HG02884 (cell line): ENCODE measurements around the gene POMZP3.
"Not testable (repeated sequence)": the region's sequence is repeated elsewhere in the genome, so short reads cannot be mapped to it uniquely, and the experiment has no call there.

Experiments
- ATAC-seq: cut with Tn5 transposase; IDR thresholded peaks from one replicate; pipeline ENCODE4 v1.9.1; 2021; ENCODE audit warnings: mild to moderate bottlenecking, moderate library complexity; ENCODE audit not compliant: unreplicated experiment

The POMZP3 gene

DNA sequence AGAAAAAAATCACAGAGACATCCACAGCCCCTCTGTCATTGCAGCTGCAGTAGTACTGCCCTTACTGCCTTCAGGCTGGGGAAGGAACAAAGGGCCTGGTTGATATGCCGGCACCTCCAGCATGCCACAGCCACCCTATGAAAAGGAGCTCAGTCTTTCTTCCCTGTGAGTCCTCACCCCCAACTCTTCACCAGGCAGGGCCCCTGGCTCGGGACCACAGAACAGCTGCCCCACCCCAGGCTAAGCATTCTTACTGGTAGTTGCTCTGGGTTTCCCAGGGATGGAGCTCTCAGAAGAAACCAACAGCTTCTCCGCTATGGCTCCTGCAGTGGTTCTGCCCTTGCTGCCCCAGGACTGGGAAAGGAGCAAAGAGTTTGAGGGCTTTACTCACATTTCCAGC is 36.0 kb downstream of the POMZP3 start:
- not testable (repeated sequence) for ATAC-seq

DNA sequence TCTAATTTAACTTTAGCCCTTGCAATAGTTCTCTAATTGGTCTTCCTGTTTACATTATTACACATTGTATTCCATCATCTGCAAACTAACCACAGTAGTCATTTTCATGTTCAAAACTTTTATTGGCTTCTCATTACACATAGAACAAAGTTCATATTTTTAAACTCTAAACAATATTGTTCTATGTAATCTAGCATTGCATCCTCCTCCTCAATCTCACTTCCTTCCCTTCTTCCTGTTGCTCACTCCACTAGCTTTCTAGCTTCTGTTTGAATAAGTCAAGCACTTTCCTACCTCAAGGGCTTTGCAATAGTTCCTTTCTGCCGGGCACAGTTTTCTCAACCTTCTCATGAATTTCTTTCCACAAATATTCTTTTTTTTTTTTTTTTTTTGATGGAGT is 38.5 kb downstream of the POMZP3 start:
- ATAC-seq = not testable (repeated sequence)

DNA sequence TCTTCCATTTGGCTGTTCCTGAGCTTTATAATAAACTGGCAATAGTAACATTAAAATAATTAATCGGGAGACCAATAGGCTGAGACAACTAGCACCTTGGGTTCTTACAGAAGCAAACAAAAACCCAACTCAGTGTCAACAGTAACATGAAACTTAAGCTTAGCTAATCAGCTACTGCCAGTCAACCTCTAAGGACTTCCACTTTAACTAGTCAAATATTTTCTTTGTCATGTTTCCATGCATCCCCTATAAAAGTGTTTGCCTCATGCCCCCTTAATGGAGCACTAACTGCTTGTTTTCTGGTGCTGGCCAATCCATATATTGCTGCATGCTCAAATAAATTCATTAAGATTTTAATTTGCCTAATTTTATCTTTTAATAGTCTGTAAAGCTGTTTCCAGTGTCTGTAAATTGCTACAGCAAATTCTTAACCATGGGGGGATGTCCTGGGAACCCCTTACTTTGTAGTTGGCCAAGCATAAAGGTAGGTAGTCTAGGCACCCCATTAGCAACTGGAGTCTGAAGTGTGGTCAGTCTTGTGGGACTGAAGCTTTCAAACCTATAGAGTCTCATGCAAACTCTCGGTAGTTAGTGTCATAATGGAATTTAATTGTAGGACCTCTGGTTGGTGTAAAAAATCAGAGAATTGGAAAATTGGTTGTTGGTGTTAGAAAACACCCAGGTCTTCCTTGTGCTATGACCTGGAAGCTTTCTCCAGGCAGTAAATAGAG is 40.3 kb downstream of the POMZP3 start:
- ATAC-seq = not testable (repeated sequence)

DNA sequence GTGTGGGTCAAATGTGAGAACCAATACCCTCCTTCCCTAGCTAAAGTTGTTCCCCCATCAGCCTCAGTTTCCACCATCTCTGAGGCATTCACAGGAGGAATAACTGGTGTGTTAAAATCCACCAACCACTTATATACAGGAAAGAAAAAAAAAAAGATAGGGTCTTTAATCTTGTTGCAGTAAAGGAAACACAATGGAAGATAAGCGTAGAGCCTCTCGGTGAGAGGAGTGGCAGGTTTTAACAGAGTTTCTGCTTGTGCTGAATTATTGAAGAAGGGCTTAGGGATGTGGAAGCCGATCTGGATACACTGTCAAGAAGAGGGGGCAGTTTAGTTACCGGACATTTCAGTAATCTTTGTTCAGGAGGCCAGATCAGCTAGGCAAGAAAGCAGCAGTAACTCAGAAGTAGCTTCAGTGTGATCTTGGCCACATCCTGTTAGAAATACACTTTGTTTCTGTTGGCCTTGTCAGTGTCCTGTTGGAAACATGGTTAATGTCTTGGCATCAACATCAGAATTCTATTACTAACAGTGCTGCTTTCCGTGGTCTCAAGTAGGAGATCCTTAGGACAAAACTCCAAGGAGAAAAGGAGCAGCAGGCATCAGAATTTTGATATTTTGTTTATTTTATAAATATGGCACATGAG is 43.3 kb downstream of the POMZP3 start:
- not testable (repeated sequence) for ATAC-seq

DNA sequence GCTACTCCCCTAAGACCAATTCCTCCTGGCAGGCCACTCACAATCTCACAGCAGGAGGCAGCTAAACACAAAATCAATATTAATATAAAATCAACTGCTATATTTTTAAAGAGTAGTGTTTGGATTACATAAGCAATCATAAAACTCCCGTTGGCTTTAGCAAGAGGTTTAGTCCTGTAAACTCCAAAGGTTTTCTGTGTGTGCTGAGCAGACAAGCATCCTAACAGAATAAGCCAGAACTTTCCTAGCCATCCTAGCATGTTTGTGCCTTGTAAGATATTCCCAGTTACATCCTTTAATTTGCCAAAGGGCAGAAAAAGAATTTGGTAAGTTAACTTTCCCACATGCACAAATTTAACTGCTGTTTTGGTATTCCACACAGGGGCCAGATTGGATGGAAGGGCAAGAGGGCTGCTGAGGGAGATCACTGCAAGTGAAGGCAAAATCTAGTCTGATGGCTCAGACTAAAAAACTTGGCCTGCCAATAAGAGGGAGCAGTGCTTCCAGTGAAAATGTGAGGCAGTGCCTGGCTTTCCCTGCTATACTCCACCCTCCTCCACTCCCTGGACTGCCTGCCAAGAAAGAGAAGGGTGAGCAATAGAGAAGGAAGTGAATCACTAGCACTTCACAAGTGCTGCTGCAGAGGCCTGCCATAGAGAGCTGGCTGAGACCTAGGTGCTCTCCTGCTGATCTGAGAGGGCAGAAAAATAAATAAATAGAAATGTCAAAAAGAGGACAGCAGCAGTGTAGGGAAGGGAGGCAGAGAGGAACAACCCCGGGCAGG is 44.0 kb downstream of the POMZP3 start:
- not testable (repeated sequence) for ATAC-seq

DNA sequence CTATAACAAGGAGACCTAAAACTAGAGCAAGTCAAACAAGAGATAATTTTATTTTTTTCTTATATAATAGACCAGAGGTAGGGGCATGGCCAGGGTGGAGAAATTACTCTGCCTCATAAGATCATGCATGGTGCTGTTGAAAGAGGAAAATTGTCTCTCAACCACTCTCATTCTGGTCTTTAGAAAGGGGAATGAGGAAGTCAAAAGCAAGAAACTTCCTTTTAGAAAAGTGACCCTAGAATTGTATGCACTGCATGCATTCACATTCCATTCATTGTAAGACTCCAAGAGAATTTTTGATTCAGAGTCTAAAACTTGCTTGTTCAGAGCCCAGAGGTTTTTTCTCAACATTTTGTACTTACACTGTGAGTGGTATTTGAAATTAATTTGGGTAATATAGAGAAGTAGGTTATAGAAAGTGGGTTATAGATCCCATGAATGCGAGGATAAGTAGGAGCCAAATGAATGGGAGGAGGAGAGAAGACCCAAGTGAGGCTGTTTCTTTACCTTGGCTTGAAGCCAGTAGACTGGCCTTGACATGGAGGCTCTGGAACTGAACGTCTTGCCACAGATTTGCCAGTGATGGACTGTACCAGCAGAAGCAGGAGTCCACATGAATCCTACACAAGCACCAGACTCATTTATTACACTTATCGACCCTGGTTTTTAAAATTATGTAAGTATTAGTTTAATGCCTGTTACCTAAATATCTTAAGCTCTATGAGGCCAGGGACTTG is 51.0 kb downstream of the POMZP3 start:
- not testable (repeated sequence) for ATAC-seq

DNA sequence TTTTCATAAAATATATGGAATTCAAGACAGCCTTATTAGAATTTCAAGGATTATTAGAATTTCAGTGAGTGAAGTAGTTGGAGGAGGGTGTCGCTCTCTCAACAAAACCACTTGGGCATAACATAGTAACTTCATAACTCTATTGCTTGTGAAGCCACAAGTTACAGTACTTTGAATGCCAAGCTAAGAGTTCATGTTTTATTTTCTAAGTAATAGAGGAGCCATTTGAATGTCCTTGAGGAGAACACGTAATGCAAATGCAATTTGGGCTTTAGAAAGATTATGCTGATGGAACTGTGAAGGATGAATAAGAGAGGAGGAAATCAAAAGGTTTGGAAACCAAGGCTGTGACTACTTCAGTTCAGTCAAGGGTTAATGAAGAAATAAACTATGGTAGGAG is 51.6 kb downstream of the POMZP3 start:
- not testable (repeated sequence) for ATAC-seq

DNA sequence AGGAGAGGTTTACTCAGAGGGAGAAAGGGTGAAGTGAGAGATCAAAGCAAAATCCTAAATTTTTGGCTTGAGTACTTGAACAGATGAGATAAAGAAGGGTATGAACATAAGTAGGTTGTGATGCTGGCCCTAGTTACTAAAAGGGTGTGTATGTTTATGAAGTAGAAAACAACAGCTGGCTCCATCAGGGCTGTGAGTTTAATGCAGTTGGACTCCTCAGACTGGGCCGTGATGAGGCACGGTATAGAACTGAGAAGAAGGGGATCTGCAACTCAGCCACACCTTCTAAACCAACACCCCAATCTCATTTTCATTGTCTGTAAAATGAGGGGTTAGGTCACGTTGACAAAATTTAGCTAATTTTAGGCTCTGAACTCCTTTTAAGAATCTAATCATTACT is 54.8 kb downstream of the POMZP3 start:
- ATAC-seq = not testable (repeated sequence)

DNA sequence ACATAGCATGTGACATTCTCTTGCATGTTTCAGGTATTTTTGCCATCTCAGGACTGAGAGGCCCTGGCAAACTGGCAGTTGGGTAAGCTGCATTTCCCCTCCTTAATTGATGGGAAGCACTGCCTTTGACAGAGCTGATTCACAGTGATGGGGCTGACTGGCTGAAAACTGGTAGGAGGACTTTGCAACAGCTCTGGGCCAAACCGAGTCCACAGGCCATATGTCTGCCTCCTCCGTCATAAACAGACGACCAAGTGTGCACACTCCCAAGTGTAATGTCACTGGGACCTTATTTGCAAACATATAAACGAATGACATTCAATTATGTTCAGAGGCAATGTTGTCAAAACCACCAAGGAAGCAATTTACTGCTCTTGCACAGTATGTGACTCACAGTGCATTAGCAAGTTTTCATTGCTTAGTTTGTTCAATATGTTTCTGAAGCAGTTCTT is 56.7 kb downstream of the POMZP3 start:
- ATAC-seq = not testable (repeated sequence)

DNA sequence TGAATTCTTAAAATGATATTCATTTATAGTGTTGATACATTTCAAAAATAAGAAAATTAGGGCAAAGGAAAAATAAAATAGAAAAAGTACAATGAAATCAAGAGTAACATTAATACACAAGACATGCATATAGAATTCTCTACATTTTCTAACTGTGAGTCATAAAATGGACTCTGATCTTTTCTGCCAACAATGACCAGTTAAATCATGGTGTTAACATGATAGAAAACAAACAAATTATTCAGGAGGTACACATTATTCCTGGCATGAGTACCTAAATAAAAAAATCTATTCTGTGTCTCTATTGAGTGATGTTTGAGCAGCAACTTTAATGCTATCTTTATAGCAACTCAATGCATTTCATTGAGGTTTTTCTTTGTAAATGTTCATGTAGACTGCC is 58.3 kb downstream of the POMZP3 start:
- not testable (repeated sequence) for ATAC-seq

DNA sequence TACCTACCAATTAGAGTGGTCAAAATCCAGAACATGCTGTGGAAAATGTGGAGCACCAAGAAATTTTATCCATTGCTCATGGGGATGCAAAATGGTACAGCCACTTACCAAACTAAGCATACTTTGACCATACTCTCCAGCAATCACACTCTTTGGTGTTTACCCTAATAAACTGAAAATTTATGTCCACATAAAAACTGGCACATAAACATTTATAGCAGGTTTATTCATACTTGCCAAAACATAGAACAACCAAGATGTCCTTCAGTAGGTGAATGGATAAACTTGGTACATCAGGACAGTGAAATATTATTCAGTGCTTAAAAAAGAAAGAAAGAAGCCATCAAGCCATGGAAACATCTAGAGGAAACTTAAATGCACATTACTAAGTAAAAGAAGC is 59.3 kb downstream of the POMZP3 start:
- not testable (repeated sequence) for ATAC-seq

DNA sequence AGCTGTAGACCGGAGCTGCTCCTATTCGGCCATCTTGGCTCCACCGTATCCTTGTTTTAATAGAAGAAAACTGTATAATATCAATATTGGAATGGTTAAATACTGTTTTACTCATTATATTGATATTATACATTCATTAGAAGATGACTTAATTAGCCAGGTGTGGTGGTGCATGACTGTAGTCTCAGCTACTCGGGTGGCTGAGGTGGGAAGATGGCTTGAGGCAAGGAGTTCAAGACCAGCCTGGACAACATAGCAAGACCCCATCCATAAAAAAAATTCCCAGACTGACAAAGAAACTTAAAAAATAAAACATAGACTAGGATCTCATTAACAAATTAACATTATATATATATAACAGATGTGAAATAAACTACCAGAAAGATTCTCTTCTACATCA is 59.8 kb downstream of the POMZP3 start:
- not testable (repeated sequence) for ATAC-seq

DNA sequence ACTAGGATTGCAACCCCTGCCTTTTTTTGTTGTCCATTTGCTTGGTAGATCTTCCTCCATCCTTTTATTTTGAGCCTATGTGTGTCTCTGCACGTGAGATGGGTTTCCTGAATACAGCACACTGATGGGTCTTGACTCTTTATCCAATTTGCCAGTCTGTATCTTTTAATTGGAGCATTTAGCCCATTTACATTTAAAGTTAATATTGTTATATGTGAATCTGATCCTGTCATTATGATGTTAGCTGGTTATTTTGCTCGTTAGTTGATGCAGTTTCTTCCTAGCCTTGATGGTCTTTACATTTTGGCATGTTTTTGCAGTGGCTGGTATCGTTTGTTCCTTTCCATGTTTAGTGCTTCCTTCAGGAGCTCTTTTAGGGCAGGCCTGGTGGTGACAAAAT is 62.1 kb downstream of the POMZP3 start:
- not testable (repeated sequence) for ATAC-seq

DNA sequence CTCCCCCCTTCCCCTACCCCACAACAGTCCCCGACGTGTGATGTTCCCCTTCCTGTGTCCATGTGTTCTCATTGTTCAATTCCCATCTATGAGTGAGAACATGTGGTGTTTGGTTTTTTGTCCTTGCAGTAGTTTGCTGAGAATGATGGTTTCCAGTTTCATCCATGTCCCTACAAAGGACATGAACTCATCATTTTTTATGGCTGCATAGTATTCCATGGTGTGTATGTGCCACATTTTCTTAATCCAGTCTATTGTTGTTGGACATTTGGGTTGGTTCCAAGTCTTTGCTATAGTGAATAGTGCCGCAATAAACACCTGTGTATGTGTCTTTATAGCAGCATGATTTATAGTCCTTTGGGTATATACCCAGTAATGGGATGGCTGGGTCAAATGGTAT is 65.7 kb downstream of the POMZP3 start:
- not testable (repeated sequence) for ATAC-seq

DNA sequence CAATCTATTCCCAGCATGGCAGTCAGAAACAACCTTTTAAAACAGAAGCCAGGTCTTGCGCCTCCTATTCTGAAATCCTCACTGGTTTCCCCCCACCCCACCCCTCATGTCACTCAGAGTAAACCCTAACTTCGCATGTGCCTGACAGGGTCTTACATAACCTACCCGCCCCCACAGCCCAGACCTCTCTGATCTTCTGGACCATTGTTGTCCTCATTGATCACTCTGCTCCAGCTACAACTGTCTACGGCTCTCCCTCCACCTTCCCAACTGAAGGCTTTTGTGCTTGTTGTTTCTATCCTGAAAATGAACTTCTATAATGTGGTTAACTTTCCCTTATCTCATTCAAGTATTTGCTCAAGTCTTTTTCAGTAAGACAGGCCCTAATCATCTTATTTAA is 66.9 kb downstream of the POMZP3 start:
- not testable (repeated sequence) for ATAC-seq
